ENCODE results near the gene SPP1.
"Not testable (repeated sequence)": the region's sequence is repeated elsewhere in the genome, so short reads cannot be mapped to it uniquely, and the experiment has no call there.

Gene SPP1

DNA sequence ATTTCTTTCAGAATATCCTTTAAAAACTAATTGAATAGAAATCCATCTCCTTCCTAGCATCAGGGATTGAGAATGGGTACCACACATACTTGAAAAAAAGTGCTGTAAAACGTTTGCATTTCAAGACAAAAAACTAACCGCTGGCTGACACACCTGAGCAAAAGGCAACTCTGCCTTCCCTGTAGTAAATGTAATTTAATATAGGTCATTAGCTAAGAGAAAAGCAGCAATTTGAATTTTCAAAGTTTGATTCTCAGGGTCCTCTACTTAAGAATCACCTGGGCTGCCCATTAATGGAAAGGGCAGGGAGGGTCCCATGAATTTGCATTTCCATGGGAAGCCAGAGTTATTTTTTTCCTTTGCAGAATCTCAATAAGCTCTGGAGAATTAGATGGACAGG, 40.5 kb upstream of the SPP1 start:
- TF ChIP-seq CTCF (IDR thresholded peaks at IDR 0.05; ENCODE audit: low read depth, low read length): no peak
- H3K4me3 ChIP-seq (replicated peaks in 1 of 2; ENCODE audit: low read depth in 2 of 2, low read length in 2 of 2): no peak overlapping the region
- DNase-seq (ENCODE audit: low read depth in 2 of 2): no peak

GRCh38 chr4:87935954-87936353, 39.6 kb upstream of the SPP1 start:
- DNase-seq (ENCODE audit: low read depth in 2 of 2); H3K4me3 ChIP-seq (replicated peaks in 1 of 2; ENCODE audit: low read depth in 2 of 2, low read length in 2 of 2): not testable (repeated sequence)

DNA sequence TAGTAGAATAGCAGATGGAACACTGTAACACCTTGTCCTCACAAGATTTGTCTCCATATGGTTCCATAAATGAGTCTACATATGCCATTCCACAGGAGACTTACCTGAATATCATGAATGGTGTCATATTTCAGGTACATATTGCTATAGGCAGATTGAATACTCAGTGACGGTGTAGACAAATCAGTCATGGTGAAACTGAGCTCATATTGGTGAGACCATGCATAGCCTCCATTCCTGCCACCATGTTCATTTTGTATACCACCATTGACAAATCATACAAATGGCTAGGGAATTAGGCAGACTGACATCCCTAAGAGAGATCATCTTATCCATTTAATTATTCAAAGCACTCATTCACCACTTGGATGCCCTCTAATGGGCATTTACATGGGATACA, 38.0 kb upstream of the SPP1 start:
- no peak for DNase-seq (ENCODE audit: low read depth in 2 of 2)
- H3K4me3 ChIP-seq (replicated peaks in 1 of 2; ENCODE audit: low read depth in 2 of 2, low read length in 2 of 2): no peak overlapping the region
- TF ChIP-seq CTCF (IDR thresholded peaks at IDR 0.05; ENCODE audit: low read depth, low read length): no peak

GRCh38 chr4:87938746-87939145, 36.8 kb upstream of the SPP1 start:
- no peak for DNase-seq (ENCODE audit: low read depth in 2 of 2)
- no peak overlapping the region for H3K4me3 ChIP-seq (replicated peaks in 1 of 2; ENCODE audit: low read depth in 2 of 2, low read length in 2 of 2)
- TF ChIP-seq CTCF (IDR thresholded peaks at IDR 0.05; ENCODE audit: low read depth, low read length): no peak

GRCh38 chr4:87939978-87940690, 35.4 kb upstream of the SPP1 start:
- DNase-seq (ENCODE audit: low read depth in 2 of 2): no peak
- no peak for TF ChIP-seq CTCF (IDR thresholded peaks at IDR 0.05; ENCODE audit: low read depth, low read length)
- no peak overlapping the region for H3K4me3 ChIP-seq (replicated peaks in 1 of 2; ENCODE audit: low read depth in 2 of 2, low read length in 2 of 2)

GRCh38 chr4:87940809-87941208, 34.7 kb upstream of the SPP1 start:
- not testable (repeated sequence) for H3K4me3 ChIP-seq (replicated peaks in 1 of 2; ENCODE audit: low read depth in 2 of 2, low read length in 2 of 2); DNase-seq (ENCODE audit: low read depth in 2 of 2)

DNA sequence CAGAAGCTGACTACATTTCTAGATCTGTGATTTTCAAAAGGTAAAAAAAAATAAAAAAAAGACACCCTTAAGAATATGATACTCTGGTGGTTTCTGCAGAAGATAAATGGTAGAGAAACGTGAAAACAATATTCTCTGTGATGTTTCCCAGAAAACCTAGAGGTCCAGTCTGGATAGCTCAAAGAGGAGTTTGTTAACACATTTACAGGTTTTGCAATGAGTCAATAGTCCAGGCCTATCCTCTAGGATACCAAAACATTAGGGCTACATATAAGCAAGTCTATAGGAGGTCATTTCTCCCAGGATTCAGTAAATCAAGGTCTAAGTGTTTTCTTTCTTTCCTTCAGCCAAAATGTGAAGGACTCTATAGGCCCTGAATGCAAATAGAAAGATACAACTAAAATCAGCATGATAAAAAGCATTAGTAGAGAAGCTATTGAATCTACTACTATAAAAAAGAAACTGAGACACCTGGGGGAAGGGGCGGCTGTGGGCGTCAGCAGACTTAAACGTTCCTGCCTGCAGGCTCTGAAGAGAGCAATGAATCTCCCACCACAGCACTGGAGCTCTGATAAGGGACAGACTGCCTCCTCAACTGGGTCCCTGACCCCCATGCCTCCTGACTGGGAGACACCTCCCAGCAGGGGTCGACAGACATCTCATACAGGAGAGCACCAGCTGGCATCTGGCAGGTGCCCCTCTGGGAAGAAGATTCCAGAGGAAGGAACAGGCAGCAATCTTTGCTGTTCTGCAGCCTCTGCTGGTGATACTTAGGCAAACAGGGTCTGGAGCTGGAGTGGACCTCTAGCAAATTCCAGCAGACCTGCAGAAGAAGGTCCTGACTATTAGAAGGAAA, 33.7 kb upstream of the SPP1 start:
- no peak for TF ChIP-seq CTCF (IDR thresholded peaks at IDR 0.05; ENCODE audit: low read depth, low read length)
- DNase-seq (ENCODE audit: low read depth in 2 of 2): no peak
- no peak overlapping the region for H3K4me3 ChIP-seq (replicated peaks in 1 of 2; ENCODE audit: low read depth in 2 of 2, low read length in 2 of 2)

All from cardiac fibroblast (primary cell).